ENCODE data around the gene ADRB2. TPM values are rescaled to one million over a fixed set of nuclear protein-coding genes. Genes with fewer than 3 reads are reported as not detected.

ADRB2 gene
- total RNA-seq, 1 experiment from 2014 or later = 0.08 TPM

DNA sequence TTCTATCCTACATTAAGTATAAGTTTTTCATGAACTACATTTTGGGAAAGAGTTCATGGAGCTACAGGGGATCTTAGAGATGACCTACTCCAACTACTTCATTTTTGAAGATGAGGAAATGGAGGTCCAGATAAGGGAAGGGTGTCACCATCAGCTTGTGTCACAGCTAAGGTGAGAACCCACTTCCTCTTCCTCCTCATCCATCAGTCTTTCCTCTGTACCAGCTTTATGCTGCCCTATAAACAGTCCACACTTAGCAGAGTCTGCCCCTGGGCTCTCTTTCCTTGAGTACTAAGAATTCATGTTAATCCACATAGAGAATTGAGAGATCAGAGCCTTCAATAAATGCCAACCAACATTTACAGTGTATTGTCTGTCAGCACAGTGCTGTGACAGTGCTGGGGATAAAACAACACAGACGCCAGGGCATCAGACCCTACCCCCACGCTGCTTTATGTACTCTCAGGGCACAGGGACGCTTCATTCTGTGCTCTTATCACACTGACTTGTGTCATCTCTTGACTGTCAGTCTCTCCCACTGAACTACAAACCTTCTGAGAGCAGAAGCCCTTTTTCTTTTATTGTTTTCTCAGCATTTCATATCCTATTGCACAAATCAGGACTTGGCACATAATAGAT lies 22.1 kb downstream of the ADRB2 start:
- no peak for DNase-seq
- Histone ChIP-seq H3K4me3 (no peak overlapping the region), H3K27ac (no peak overlapping the region), H3K4me1 (no peaks in the 10 kb centered on the region), H3K9me3 (replicated peaks) (no peaks in the 10 kb centered on the region), H3K36me3 (no peaks in the 10 kb centered on the region), H3K27me3 (peaks cover 8% of the 10 kb centered on the region; the same call in 1 of the 2 replicates)

DNA sequence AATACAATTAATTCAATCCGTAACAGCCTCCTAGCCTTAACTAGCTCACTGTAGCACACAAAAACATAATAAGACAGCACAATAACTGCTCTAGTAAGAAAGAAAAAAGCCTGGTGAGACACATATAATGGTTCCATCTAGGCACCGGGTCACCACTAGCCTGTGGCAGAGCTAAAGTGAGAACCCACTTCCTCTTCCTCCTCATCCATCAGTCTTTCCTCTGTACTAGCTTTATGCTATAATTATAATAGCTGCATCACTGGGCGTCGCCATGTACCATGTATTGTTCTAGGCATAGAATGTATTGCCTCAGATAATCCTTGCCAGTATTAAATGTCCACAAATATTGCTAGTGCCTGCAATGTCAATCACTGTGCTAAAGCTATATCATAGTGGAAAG lies 23.1 kb downstream of the ADRB2 start:
- no peaks in the 10 kb centered on the region for H3K36me3 ChIP-seq

GRCh38 chr5:148850836-148851235 lies 24.4 kb downstream of the ADRB2 start:
- no peaks in the 10 kb centered on the region for H3K4me1 ChIP-seq
- H3K36me3 ChIP-seq = no peaks in the 10 kb centered on the region
- H3K9me3 ChIP-seq (replicated peaks) = no peaks in the 10 kb centered on the region
- DNase-seq = no peak
- H3K27me3 ChIP-seq = peaks cover 7% of the 10 kb centered on the region; the same call in 1 of the 2 replicates
- no peak overlapping the region for H3K4me3 ChIP-seq
- H3K27ac ChIP-seq = no peak overlapping the region

More for the DNA sequence above, 23.1 kb downstream of the ADRB2 start:
- Histone ChIP-seq H3K27ac (no peak overlapping the region), H3K4me3 (no peak overlapping the region), H3K4me1 (no peaks in the 10 kb centered on the region), H3K27me3 (peaks cover 7% of the 10 kb centered on the region; the same call in 1 of the 2 replicates), H3K9me3 (replicated peaks) (no peaks in the 10 kb centered on the region)
- no peak for DNase-seq

- H3K36me3 ChIP-seq = no peaks in the 10 kb centered on the region
- H3K9me3 ChIP-seq (replicated peaks) = no peaks in the 10 kb centered on the region
- H3K27ac ChIP-seq = no peak overlapping the region
- DNase-seq = no peak
- H3K4me3 ChIP-seq = no peak overlapping the region
- peaks cover 18% of the 10 kb centered on the region for H3K27me3 ChIP-seq
- no peaks in the 10 kb centered on the region for H3K4me1 ChIP-seq
Measured at GRCh38 chr5:148853868-148854267, 27.5 kb downstream of the ADRB2 start.

DNA sequence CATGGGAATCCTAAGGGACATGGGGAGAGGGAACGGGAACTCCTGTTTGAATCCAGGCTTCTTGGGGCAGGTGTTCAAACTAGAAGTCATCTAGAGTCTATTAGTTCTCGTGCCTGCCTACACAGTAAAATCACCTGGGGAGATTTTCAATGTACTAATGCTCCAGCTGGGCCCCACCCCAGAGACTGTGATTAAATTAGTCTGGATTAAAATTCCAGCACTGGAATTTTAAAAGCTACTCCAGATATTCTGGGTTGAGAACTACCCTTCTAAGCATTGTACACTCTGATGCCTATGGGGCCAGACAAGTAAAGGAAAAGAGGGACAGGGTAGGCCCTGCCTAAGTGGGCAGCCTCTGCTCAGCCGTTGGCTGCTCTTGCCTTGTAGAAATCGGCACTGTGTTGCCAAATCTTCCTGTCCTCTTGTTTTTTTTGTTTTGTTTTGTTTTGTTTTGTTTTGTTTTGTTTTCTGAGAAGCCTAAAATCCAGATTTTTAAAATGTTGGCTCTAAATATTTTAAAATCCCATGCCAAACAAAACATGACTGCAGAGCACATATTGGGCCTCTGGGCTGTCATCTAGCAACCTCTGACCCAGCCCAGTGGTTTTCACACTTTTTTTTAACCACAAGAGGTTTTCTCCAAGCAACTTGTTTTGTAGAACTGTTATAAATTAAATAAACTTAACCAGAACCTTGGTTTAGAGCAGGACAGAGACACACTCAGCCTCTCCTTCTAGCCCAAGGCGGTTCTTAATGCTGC lies 29.0 kb downstream of the ADRB2 start:
- H3K4me1 ChIP-seq = no peaks in the 10 kb centered on the region
- H3K9me3 ChIP-seq (replicated peaks) = no peaks in the 10 kb centered on the region
- H3K27ac ChIP-seq = no peak overlapping the region
- no peak for DNase-seq
- peaks cover 18% of the 10 kb centered on the region for H3K27me3 ChIP-seq
- no peaks in the 10 kb centered on the region for H3K36me3 ChIP-seq
- no peak overlapping the region for H3K4me3 ChIP-seq

GRCh38 chr5:148856009-148856367 lies 29.6 kb downstream of the ADRB2 start:
- Histone ChIP-seq H3K4me1 (no peaks in the 10 kb centered on the region), H3K27me3 (peaks cover 18% of the 10 kb centered on the region), H3K27ac (no peak overlapping the region), H3K4me3 (no peak overlapping the region), H3K36me3 (no peaks in the 10 kb centered on the region), H3K9me3 (replicated peaks) (no peaks in the 10 kb centered on the region)
- no peak for DNase-seq

DNA sequence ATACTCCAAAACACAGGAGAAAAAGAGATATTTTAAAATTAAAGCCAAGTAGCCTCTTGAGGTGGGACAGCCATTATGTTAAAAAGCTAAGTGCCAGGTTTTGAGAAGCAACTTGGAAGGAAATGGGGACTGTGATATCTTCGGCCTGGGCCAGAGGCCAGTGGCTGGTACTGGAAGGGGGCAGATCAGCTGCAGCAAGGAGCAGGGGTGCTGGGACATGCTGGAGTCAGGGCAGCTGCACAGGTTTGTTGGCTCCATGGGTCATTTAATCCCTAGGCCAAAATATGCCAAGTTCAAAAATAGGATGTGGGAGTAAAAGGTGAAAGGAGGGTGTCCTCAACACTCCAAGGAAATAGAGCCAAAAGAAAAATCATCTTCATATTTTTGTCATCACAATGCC lies 30.0 kb downstream of the ADRB2 start:
- DNase-seq = no peak
- H3K36me3 ChIP-seq = no peaks in the 10 kb centered on the region
- no peak overlapping the region for H3K27ac ChIP-seq
- no peaks in the 10 kb centered on the region for H3K9me3 ChIP-seq (replicated peaks)
- no peak overlapping the region for H3K4me3 ChIP-seq
- no peaks in the 10 kb centered on the region for H3K4me1 ChIP-seq
- peaks cover 18% of the 10 kb centered on the region for H3K27me3 ChIP-seq

DNA sequence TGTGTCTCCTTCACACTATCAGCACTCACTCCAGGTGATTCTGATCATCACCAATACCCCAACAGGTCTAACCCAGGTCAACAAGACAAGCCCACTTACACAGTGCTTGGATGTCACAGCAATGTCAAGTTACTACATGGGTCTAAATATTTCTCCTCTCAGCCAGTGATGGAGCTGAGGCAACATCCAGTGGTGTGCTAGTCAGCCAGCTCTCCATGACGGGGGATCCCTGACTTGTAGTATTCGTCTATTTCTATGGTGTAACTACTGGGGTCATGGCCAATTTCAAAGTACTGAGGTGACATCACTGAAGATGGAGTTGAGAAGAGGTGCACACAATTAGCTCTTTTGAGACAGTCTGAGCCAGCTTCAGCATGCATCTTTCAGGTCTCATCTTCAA lies 31.1 kb downstream of the ADRB2 start:
- H3K9me3 ChIP-seq (replicated peaks) = no peaks in the 10 kb centered on the region
- H3K4me3 ChIP-seq = no peak overlapping the region
- no peaks in the 10 kb centered on the region for H3K4me1 ChIP-seq
- H3K27me3 ChIP-seq = peaks cover 11% of the 10 kb centered on the region; the same call in 1 of the 2 replicates
- DNase-seq = no peak
- no peaks in the 10 kb centered on the region for H3K36me3 ChIP-seq
- H3K27ac ChIP-seq = no peak overlapping the region

DNA sequence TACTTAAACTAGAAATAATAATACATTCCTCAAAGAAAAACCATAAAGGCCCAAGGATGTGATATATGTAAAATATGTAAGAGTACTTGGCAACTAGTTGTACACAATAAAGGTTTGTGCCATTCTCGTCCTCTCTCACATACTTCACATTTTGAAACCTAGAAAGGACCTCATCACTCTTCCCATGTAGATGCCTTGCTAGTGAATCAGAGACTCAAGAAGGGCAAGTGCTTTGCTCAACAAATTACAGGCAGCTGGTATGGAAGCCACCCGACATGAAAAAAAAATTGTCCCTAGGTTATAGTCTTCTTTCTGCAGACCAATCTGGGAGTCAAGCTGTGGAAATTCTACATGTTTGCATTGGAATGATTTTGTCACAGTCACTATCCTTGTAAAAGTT lies 31.7 kb downstream of the ADRB2 start:
- no peak for DNase-seq
- Histone ChIP-seq H3K27ac (no peak overlapping the region), H3K4me1 (no peaks in the 10 kb centered on the region)

GRCh38 chr5:148858547-148858946 lies 32.1 kb downstream of the ADRB2 start:
- no peak overlapping the region for H3K27ac ChIP-seq
- H3K9me3 ChIP-seq (replicated peaks) = no peaks in the 10 kb centered on the region
- H3K36me3 ChIP-seq = no peaks in the 10 kb centered on the region
- DNase-seq = no peak
- no peak overlapping the region for H3K4me3 ChIP-seq
- peaks cover 11% of the 10 kb centered on the region; the same call in 1 of the 2 replicates for H3K27me3 ChIP-seq
- no peaks in the 10 kb centered on the region for H3K4me1 ChIP-seq

More for the DNA sequence above, 31.7 kb downstream of the ADRB2 start:
- Histone ChIP-seq H3K27me3 (peaks cover 11% of the 10 kb centered on the region; the same call in 1 of the 2 replicates), H3K36me3 (no peaks in the 10 kb centered on the region), H3K9me3 (replicated peaks) (no peaks in the 10 kb centered on the region), H3K4me3 (no peak overlapping the region)

- H3K4me1 ChIP-seq = no peaks in the 10 kb centered on the region
- no peak for DNase-seq
- H3K27ac ChIP-seq = no peak overlapping the region
- H3K9me3 ChIP-seq (replicated peaks) = no peaks in the 10 kb centered on the region
- no peak overlapping the region for H3K4me3 ChIP-seq
- peaks cover 11% of the 10 kb centered on the region; the same call in 1 of the 2 replicates for H3K27me3 ChIP-seq
- no peaks in the 10 kb centered on the region for H3K36me3 ChIP-seq
Measured at GRCh38 chr5:148859703-148860102, 33.3 kb downstream of the ADRB2 start.

- Histone ChIP-seq H3K4me1 (no peaks in the 10 kb centered on the region), H3K36me3 (no peaks in the 10 kb centered on the region), H3K27ac (no peak overlapping the region), H3K9me3 (replicated peaks) (no peaks in the 10 kb centered on the region), H3K4me3 (no peak overlapping the region), H3K27me3 (peaks cover 11% of the 10 kb centered on the region; the same call in 1 of the 2 replicates)
- no peak for DNase-seq
Measured at GRCh38 chr5:148860599-148860998, 34.2 kb downstream of the ADRB2 start.

DNA sequence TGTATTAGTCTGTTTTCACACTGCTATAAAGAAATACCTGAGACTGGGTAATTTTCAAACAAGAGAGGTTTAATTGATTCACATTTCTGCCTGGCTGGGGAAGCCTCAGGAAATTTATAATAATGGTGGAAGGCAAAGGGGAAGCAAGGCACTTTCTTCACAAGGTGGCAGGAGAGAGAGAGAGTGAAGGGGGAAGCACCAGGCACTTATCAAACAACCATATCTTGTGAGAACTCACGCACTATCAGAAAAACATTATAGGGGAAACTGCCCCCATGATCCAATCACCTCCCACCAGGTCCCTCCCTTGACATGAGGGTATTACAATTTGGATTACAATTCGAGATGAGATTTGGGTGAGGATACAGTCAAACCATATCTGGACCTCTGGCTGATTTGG lies 34.7 kb downstream of the ADRB2 start:
- no peak for DNase-seq
- no peaks in the 10 kb centered on the region for H3K4me1 ChIP-seq
- no peak overlapping the region for H3K27ac ChIP-seq
- no peaks in the 10 kb centered on the region for H3K36me3 ChIP-seq
- no peak overlapping the region for H3K4me3 ChIP-seq
- no peaks in the 10 kb centered on the region for H3K9me3 ChIP-seq (replicated peaks)
- H3K27me3 ChIP-seq = peaks cover 11% of the 10 kb centered on the region; the same call in 1 of the 2 replicates

- no peaks in the 10 kb centered on the region for H3K36me3 ChIP-seq
- H3K27me3 ChIP-seq = peaks cover 11% of the 10 kb centered on the region; the same call in 1 of the 2 replicates
- no peak overlapping the region for H3K4me3 ChIP-seq
- H3K4me1 ChIP-seq = no peaks in the 10 kb centered on the region
- H3K27ac ChIP-seq = no peak overlapping the region
- no peaks in the 10 kb centered on the region for H3K9me3 ChIP-seq (replicated peaks)
- DNase-seq = no peak
Measured at GRCh38 chr5:148861696-148862095, 35.3 kb downstream of the ADRB2 start.

GRCh38 chr5:148864113-148864841 lies 37.9 kb downstream of the ADRB2 start:
- H3K4me1 ChIP-seq = no peaks in the 10 kb centered on the region
- no peaks in the 10 kb centered on the region for H3K9me3 ChIP-seq (replicated peaks)
- no peaks in the 10 kb centered on the region for H3K36me3 ChIP-seq
- no peak overlapping the region for H3K4me3 ChIP-seq
- no peak overlapping the region for H3K27ac ChIP-seq
- DNase-seq = no peak
- no peaks in the 10 kb centered on the region; the same call in 1 of the 2 replicates for H3K27me3 ChIP-seq
